GM23248 (cell line): Measurements from ENCODE around the gene TMUB1.

Experiments used
- EZH2 ChIP-seq: fragments of 200-600 bp; sonication (generic); IDR thresholded peaks from 2 replicates; pipeline ENCODE4 v1.6.1; 2018; ENCODE audit warnings: antibody characterized with exemption, mild to moderate bottlenecking; ENCODE audit not compliant: insufficient read depth, poor library complexity, severe bottlenecking
- EZH2phosphoT487 ChIP-seq: fragments of 200-600 bp; sonication (generic); IDR thresholded peaks from 2 replicates; pipeline ENCODE4 v1.6.1; 2018; ENCODE audit warnings: antibody characterized with exemption, moderate library complexity, mild to moderate bottlenecking, low read depth; ENCODE audit not compliant: insufficient read depth

GRCh38 chr7:151038951-151039849, 44.1 kb downstream of the TMUB1 start:
- TF ChIP-seq EZH2 (no peak), EZH2phosphoT487 (no peak)
